NCI-H146 treated with DMSO at 0.1 percent for 48 hours (cell line): ENCODE measurements around the gene MYO1E.
"Not testable (repeated sequence)": the region's sequence is repeated elsewhere in the genome, so short reads cannot be mapped to it uniquely, and the experiment has no call there.

Experiments
- DNase-seq: peaks from one replicate; lab custom pipeline; 2025; ENCODE audit not compliant: unreplicated experiment; lab: John Stamatoyannopoulos, UW

Gene MYO1E

GRCh38 chr15:59372352-59373211, at the start of gene MYO1E:
Gene MYO1E, minus strand, starts transcription at chr15:59372871. Its CDS starts 371 bp downstream, at chr15:59372500.
- DNase-seq: peak; percentile 78

- DNase-seq: no peak
Measured at GRCh38 chr15:59420986-59421618, 48.4 kb upstream of the MYO1E start.

- no peak for DNase-seq
Measured at GRCh38 chr15:59420108-59420507, 47.4 kb upstream of the MYO1E start.

- DNase-seq: no peak
Measured at GRCh38 chr15:59419170-59419569, 46.5 kb upstream of the MYO1E start.

- DNase-seq: no peak
Measured at GRCh38 chr15:59416816-59417215, 44.1 kb upstream of the MYO1E start.

- no peak for DNase-seq
Measured at GRCh38 chr15:59413577-59413976, 40.9 kb upstream of the MYO1E start.

- no peak for DNase-seq
Measured at GRCh38 chr15:59410391-59410896, 37.8 kb upstream of the MYO1E start.

GRCh38 chr15:59407946-59408345, 35.3 kb upstream of the MYO1E start:
- no peak for DNase-seq

GRCh38 chr15:59406446-59406845, 33.8 kb upstream of the MYO1E start:
- no peak for DNase-seq

GRCh38 chr15:59405079-59405478, 32.4 kb upstream of the MYO1E start:
- DNase-seq: no peak

- DNase-seq: peak; percentile 75
Measured at GRCh38 chr15:59401824-59402569, 29.3 kb upstream of the MYO1E start.

- not testable (repeated sequence) for DNase-seq
Measured at GRCh38 chr15:59401051-59401823, 28.6 kb upstream of the MYO1E start.

GRCh38 chr15:59400103-59400813, 27.6 kb upstream of the MYO1E start:
- DNase-seq: no peak

GRCh38 chr15:59399465-59400102, 26.9 kb upstream of the MYO1E start:
- no peak for DNase-seq

- DNase-seq: no peak
Measured at GRCh38 chr15:59398220-59398619, 25.5 kb upstream of the MYO1E start.

GRCh38 chr15:59396679-59397078, 24.0 kb upstream of the MYO1E start:
- DNase-seq: no peak

- no peak for DNase-seq
Measured at GRCh38 chr15:59396211-59396610, 23.5 kb upstream of the MYO1E start.

GRCh38 chr15:59394166-59394661, 21.5 kb upstream of the MYO1E start:
- no peak for DNase-seq

GRCh38 chr15:59392299-59392698, 19.6 kb upstream of the MYO1E start:
- DNase-seq: no peak
